ENCODE measurements around the gene CD109. TPM values are rescaled to one million over a fixed set of nuclear protein-coding genes. Genes with fewer than 3 reads are reported as not detected.

The CD109 gene
- total and polyA plus RNA-seq, 2 of the 4 experiments (the other 2 are of a cell fraction), result 3.6 to 5.0 TPM

DNA sequence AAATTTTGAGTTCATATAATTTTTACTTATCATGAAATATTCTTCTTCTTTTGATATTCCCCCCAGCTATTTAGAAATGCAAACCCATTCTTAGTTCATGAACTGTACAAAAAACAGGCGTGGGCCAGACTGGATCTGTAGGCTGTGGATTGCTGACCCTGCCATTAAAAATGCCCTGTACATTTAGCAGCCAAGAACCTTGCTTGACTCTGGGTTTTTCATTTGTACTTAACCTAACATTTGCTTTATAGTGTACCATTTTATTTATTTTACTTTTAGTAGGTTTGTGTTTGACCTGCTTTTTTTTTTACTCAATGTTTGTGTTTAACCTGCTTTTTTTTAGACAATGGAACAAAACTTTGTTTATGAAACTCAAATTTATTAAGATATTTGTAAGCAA lies 14.9 kb downstream of the CD109 start:
- Histone ChIP-seq H4K20me1 (ENCODE audit: insufficient read depth, low read length) (no peaks in the 10 kb centered on the region), H3K18ac (ENCODE audit: low read depth, low read length) (no peak overlapping the region), H3K23ac (ENCODE audit: low read depth, low read length) (no peak overlapping the region), H4K5ac (ENCODE audit: low read depth, low read length) (no peak overlapping the region), H3K4me3 (ENCODE audit: insufficient read depth, low read depth, low read length) (no peak overlapping the region), H3K9me1 (ENCODE audit: insufficient read depth, low read length) (peaks cover 17% of the 10 kb centered on the region), H3K9me3 (ENCODE audit: control insufficient read depth, insufficient read depth, low read length) (no peaks in the 10 kb centered on the region), H2AK5ac (ENCODE audit: low read depth, low read length) (no peak overlapping the region), H3K14ac (replicated peaks; ENCODE audit: low read depth, low read length) (no peak overlapping the region), H2AFZ (replicated peaks; ENCODE audit: low read length, poor library complexity) (no peak overlapping the region), H3K79me1 (ENCODE audit: low read depth in 1 of 2, low read length in 2 of 2) (peaks cover 9 to 44% of the 10 kb centered on the region in 2 experiments; a peak in 3 of 4 replicates), H3K4ac (ENCODE audit: low read depth, low read length) (no peak overlapping the region), H3K9ac (ENCODE audit: low read depth, low read length) (no peak overlapping the region), H4K8ac (ENCODE audit: low read depth in 2 of 2, low read length in 2 of 2) (no peak overlapping the region), H3K4me2 (ENCODE audit: low read depth, low read length) (no peak overlapping the region), H3K27ac (ENCODE audit: insufficient read depth, low read length) (no peak overlapping the region), H2AK9ac (replicated peaks; ENCODE audit: low read depth, low read length, poor library complexity) (no peak overlapping the region), H3K4me1 (ENCODE audit: control insufficient read depth, insufficient read depth, low read length) (peaks cover 14% of the 10 kb centered on the region), H4K91ac (ENCODE audit: insufficient read depth, low read depth, low read length) (no peak overlapping the region), H2BK15ac (ENCODE audit: low read depth, low read length) (no peak overlapping the region), H3K56ac (ENCODE audit: extremely low read depth, insufficient read depth, low read length) (no peak overlapping the region), H3K27me3 (ENCODE audit: control insufficient read depth, insufficient read depth, low read length) (no peaks in the 10 kb centered on the region), H2BK20ac (ENCODE audit: low read depth, low read length) (no peak overlapping the region), H3K36me3 (ENCODE audit: control insufficient read depth, insufficient read depth, low read length) (no peaks in the 10 kb centered on the region), H2BK5ac (ENCODE audit: low read depth, low read length, poor library complexity, severe bottlenecking) (no peak overlapping the region), H2BK120ac (ENCODE audit: low read depth, low read length) (no peak overlapping the region)
- dilution Hi-C loops (cut with HindIII; ENCODE audit: low sequenced_read_pairs, unreplicated experiment) (no loop called here), intact Hi-C loops (cut with micrococcal nuclease) (no loop called here), in situ Hi-C loops (cut with MboI; ENCODE audit: low sequenced_read_pairs) (no loop called here)
- TF ChIP-seq, protein P1, sequence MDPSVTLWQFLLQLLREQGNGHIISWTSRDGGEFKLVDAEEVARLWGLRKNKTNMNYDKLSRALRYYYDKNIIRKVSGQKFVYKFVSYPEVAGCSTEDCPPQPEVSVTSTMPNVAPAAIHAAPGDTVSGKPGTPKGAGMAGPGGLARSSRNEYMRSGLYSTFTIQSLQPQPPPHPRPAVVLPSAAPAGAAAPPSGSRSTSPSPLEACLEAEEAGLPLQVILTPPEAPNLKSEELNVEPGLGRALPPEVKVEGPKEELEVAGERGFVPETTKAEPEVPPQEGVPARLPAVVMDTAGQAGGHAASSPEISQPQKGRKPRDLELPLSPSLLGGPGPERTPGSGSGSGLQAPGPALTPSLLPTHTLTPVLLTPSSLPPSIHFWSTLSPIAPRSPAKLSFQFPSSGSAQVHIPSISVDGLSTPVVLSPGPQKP (IDR thresholded peaks at IDR 0.05; ENCODE audit: borderline replicate concordance, low read depth, low read length), result no peak
- TF ChIP-seq MXI1 (IDR thresholded peaks at IDR 0.05; ENCODE audit: borderline replicate concordance, low read depth, low read length) (no peak), RCOR1 (IDR thresholded peaks at IDR 0.05; ENCODE audit: insufficient replicate concordance, low read length) (no peak), RFX5 (IDR thresholded peaks at IDR 0.05; ENCODE audit: low read depth, low read length) (no peak), SMC3 (IDR thresholded peaks at IDR 0.05; ENCODE audit: low read depth, low read length) (no peak), MAFK (IDR thresholded peaks at IDR 0.05; ENCODE audit: low read depth, low read length) (no peak)
- TF ChIP-seq, protein P2, sequence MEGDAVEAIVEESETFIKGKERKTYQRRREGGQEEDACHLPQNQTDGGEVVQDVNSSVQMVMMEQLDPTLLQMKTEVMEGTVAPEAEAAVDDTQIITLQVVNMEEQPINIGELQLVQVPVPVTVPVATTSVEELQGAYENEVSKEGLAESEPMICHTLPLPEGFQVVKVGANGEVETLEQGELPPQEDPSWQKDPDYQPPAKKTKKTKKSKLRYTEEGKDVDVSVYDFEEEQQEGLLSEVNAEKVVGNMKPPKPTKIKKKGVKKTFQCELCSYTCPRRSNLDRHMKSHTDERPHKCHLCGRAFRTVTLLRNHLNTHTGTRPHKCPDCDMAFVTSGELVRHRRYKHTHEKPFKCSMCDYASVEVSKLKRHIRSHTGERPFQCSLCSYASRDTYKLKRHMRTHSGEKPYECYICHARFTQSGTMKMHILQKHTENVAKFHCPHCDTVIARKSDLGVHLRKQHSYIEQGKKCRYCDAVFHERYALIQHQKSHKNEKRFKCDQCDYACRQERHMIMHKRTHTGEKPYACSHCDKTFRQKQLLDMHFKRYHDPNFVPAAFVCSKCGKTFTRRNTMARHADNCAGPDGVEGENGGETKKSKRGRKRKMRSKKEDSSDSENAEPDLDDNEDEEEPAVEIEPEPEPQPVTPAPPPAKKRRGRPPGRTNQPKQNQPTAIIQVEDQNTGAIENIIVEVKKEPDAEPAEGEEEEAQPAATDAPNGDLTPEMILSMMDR (conservative IDR thresholded peaks at IDR 0.05; ENCODE audit: low read depth, low read length), result no peak
- POLR2A ChIA-PET (ENCODE audit: unreplicated experiment), result no interaction called here
- DNase-seq (no peak), ATAC-seq (ENCODE audit: low read depth) (no peak)
- CTCF ChIA-PET, result no interaction called here
- no CpG with 5 or more reads among the region's 1 CpG for WGBS, 2 experiments (ENCODE audit: extremely low coverage in 2 of 2, insufficient read length in 1 of 2)
- no TSS peak for BruUV-seq (replicated peaks)

Data from IMR-90 (cell line).